NK-92 (cell line): ENCODE data around the gene MAGEA10.
"Not testable (repeated sequence)": the region's sequence is repeated elsewhere in the genome, so short reads cannot be mapped to it uniquely, and the experiment has no call there.

ENCODE experiments used
- DNase-seq: peaks from one replicate; lab custom pipeline; 2025; ENCODE audit not compliant: unreplicated experiment; lab: John Stamatoyannopoulos, UW

MAGEA10 gene

DNA sequence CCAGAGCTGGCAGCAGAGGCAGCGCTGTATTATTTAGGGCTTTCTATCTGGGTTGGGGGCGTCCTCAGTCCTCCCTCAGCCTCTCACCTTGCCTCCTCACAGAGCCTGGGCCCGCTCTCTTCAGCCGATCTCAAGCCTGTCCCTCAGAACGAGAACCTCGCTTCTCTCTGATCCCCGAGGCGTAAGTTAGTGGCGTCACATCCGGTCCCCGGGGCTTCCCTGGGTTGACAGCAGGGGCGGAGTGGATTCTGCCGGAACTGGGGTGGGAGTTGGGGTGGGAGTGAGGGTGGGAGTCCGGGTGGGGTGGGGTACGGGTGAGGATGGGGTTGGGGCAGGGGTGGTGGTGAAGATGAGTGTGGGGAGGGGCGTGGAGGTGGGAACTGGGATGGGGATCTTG, at the start of gene MAGEA10:
TSS of gene MAGEA10 (minus strand) at position 190 of the 397 bp plus-strand sequence. CDS start 2,957 bp downstream, outside the sequence.
- DNase-seq = no peak

DNA sequence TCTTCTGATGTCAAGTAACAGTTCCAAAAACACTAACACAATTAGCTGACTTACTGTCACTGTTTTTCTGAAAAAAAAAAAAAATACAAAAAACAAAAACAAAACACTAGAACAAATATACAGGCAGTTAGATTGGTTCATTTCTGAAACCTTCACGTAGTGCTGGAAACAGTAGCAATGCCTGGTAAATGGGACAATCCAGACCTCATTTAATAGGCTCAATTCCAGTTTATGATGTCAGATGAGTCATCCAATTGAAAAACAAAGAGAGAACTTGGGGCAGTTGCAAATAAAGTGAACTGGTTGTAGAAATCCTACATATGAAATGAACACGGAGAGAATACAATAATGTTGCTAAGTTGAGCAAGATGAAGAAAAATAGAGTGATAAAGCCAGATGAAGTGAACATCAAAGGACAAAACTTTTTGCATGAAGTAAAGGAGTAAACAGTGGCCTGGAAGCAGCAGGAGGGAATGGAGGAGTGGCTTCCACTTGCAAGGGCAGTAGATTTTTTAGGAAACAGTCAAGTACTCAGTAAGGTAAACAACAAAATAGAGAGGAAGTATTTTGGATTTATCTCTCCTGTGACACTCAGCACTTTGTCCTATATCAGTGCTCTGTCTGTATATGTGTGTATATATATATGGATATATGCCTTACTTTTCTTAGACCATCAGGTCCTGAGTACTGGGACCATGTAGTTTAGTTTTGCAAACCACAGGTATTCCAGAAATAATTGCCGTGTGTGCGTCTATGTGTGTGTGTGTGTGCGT, 39.3 kb upstream of the MAGEA10 start:
- DNase-seq = no peak

DNA sequence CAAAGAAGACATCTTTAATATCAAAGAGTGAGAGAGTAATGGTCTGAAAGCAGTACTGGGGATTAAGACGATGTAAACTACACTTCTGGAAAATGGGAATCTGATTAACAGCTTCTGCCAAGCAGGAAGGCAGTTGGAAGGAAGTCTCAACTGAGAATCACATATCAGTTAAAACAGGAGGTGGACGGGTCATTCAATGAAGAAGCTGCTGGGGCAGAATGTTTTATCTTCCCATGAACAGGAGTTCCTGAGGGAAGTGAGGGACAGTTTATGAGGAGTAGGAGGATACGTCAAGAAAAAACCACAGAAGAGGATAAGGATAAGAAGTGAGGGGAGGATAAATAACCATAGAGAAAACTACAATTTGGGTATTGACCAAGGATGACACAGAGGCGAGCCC, 38.7 kb upstream of the MAGEA10 start:
- no peak for DNase-seq

DNA sequence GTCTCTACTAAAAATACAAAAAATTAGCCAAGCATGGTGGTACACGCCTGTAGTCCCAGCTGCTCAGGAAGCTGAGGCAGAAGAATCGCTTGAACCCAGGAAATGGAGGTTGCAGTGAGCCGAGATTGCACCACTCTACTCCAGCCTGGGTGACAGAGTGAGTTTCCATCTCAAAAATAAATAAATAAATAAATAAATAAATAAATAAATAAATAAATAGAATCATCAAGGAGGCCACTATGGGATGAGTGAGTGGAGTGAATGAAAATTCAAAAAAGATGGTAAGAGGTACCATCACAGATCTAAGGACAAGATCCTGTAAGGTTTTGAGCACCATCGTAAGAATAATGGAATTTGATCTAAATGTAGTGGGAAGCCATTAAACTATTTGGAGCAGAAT, 37.5 kb upstream of the MAGEA10 start:
- not testable (repeated sequence) for DNase-seq

DNA sequence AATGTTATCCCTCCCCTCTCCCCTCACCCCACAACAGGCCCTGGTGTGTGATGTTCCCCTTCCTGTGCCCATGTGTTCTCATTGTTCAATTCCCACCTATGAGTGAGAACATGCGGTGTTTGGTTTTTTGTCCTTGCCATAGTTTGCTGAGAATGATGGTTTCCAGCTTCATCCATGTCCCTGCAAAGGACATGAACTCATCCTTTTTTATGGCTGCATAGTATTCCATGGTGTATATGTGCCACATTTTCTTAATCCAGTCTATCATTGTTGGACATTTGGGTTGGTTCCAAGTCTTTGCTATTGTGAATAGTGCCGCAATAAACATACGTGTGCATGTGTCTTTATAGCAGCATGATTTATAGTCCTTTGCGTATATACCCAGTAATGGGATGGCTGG, 35.5 kb upstream of the MAGEA10 start:
- DNase-seq = not testable (repeated sequence)

DNA sequence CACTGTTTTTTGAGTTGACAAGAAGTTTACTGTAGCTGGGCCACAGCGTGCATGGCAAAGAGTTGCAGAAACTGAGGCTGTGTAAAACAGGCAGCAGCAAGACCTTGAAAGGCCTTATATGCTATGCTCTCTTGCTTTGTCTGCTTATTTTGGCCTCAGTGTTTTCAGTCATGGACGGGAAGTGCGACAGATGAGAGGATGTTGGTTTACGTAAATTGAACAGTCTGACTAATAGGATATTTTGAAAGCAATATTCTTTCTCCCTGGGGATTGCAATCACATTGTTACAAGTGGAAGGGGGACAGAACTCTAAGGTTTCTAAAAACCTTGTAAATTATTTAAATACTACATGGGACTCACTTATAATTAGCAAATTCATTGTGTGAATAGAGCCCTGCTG, 32.2 kb upstream of the MAGEA10 start:
- DNase-seq = no peak

DNA sequence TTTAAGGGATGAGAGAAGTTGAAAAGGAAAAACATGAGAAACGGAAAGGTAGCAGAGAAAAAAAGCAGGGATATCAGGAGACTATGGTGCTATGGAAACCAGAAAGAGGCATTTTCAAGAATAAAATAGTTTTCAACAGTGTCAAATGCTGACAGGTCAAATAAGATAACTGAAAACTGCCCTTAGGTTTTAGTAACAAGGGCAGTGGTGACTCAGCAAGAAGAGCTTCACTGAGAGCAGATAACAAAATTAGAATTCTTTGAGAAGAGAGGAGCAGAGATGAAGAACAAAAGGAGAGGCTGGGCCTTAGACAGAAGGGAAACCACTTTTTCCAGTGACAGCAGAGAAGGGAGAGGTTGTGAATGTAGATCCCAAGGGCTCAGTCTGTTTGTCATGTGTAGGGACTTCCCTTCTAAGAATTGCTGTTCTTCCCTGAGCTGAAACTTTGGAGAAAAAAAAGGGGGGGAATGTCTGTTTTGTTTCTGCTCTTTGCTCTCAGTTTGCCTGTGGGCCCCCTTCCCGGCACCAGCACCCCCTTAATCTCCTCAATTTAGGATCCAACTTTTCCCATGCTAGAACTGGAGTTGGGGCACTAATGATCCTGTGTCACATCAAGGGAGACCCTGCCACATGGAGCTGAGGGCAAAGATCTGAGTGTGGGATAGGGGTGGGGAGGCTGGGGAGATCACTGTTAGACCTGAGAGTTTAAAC, 26.8 kb upstream of the MAGEA10 start:
- DNase-seq = no peak

DNA sequence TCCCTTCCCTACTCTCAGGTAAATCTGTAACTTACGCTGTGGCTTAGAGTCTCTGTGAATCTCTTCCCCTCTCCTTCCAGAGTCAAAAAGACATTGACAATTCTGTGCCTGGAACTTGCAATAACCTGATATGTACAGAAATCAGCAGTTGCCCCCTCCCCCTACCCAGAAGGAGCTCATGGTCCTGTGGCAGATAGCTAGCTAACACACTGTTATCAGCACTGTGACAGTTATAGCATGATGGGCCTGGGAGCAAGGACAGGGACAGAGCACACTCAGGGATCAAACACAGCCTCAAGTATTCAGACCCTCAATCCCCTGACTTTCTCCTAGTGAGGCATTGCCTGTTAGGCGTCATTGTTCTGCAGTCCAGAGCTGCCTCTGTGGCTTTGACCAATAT, 18.7 kb upstream of the MAGEA10 start:
- DNase-seq = no peak

DNA sequence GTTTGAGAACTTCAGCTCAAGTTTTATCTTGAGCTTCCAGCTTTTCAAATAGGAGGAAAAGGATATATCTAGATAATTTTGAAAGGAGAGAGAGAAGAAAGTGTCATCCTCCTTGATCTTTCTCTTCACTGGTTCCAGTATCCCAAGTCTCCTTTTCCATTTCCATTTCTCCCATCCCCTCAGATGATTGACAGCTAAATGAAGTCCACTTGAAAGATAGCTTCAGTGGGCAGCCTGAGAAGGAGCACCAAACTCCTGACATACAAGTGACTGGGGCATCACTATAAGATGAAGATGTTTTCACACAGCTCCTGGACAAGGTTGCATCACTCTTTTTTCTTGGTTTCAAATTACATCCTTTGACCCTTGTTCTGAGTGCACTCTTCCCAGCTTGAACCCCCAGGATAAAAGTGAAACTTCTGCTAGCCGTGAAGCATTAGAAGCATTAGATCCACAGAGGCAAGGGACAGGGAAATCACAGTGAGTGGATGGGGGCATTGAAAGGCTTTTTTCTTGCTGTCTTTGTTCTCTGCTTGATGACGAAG, 17.5 kb upstream of the MAGEA10 start:
- no peak for DNase-seq

DNA sequence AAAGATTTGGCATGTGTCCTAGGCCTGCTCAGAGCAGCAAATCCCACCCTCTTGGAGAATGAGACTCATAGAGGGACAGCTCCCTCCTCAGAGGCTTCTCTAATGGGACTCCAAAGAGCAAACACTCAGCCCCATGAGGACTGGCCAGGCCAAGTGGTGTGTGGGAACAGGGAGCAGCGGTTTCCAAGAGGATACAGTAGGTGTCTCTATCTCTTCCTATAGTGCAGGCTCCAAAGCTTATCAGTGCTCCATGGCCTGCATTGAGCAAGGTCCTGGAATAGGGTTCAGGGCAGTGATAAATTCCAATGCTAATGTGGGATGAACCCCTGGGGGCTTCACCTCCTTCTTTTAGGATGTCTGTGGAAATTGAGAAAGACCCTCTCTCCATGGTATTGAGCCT, 15.7 kb upstream of the MAGEA10 start:
- no peak for DNase-seq

DNA sequence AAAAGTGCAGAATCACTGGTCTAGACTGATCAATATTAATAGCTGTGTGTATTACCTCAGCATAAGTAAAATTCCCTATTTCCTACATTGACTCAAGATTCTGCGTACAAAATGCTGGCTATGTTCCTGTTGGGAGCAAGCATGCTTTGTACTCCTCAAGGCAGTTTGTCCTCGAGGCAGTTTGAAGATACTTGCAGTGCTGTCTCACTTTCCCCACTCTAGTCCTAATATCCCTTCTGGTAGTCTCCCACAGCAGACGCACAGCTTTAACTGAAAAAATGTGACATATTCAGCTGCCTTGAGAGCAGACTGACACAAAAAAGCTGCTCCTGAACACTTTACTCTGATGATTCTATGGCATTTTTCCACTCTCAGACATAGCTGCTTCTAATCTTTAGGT, 12.9 kb upstream of the MAGEA10 start:
- no peak for DNase-seq

DNA sequence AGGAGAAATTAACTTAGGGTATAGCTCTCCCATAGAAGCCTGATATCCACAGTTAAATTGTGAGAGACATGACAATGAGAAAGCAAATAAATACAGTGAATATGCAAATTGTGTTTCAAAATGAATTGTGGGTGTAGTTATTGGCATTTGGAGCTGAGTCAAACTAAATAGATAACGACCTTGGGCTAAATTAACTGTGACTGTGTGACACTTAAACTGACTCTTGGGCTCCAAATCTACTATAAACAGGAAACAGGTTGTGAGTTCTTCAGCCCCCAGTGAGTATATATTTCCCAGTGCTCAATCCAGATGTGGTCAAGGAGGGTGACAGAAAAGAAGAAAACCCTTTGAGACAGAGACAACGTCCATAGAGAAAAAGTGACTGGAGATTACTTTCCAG, 11.3 kb upstream of the MAGEA10 start:
- no peak for DNase-seq

DNA sequence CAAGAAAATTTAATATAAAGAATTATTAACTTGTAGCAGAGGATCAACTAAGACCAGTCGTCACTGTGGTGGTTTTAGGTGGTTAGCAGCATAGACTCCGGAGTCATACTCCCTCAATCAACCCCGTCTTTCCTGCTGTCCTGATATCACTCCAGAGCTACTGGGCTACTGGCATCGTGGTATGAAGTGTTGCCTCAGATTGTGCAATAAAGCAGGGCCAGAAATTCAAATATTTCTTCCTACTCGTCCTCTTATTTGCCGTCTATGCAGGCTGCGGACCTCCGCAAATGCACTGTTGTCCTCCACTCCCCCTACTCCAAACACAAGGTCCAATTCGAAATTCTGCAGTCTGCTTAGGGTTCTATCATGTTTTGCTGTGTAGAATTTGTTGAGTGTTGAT, 1.2 kb upstream of the MAGEA10 start:
- DNase-seq = no peak

DNA sequence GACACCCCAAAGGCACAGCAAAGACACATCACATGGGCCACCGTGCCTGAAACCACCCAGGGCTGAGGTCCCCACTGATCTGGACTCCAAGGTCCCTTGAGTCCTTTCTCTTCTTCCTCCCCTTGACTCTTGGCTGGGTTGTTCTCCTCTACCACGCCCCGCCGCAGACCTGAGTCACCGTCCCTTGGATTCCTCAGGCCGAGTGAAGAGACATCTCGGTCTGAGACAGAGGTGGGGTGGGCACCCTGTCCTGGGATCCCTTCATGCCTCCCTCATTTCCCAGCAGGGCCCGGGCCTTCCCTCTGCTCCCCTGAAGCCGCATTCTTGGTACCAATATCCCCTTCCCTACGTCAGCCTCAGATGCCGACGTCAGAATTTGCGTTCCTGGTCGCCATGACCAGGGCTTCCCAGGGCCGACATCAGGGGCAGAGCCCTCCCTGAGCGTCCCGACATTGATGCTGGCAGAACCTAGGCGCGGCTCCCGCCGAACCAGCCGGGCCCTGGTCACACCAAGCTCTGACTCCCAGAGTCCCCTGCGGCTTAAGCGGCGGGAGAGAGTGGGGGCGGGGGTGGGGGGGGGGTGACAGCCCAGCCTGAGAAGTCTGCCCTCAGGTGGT, 498 bp downstream of the MAGEA10 start:
- no peak for DNase-seq

DNA sequence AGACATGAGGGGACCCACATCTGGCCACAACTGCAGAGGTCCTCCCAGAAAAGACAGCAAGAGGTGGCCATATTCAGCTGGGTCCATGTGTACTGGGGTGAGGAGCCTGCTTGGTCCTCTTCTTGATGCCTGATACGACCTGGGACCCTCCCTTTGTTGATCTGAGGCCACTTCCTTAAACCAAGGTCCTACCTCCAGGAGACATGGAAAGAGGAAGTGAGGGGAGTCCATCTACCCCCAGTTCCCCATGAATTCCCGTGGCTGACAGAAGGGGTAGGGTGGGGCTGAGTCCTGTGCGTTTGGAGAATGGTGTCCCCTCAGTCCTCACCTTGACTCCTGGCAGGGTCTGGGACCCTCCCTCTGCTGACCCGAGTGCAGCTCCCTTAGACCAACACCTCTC, 2.1 kb downstream of the MAGEA10 start:
- no peak for DNase-seq

DNA sequence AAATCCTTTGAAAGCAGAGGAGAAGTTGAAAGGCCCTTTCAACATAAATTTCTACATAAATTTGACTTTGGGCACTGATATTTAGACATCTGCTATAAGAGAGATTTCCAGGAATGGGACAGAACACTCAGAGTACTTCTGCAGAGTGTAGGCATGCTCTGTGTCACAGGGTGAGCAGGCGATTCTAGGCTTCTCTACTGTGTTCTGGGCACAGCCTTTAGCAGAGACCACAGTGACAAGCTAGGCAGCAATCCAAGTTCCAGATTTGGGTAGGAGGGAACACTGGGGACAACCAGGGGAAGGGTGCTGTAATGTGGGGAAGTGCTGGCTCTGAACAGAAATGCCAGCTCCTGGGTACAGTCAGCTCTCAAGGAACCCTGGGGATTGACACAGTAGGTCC, 6.9 kb downstream of the MAGEA10 start:
- DNase-seq = no peak

DNA sequence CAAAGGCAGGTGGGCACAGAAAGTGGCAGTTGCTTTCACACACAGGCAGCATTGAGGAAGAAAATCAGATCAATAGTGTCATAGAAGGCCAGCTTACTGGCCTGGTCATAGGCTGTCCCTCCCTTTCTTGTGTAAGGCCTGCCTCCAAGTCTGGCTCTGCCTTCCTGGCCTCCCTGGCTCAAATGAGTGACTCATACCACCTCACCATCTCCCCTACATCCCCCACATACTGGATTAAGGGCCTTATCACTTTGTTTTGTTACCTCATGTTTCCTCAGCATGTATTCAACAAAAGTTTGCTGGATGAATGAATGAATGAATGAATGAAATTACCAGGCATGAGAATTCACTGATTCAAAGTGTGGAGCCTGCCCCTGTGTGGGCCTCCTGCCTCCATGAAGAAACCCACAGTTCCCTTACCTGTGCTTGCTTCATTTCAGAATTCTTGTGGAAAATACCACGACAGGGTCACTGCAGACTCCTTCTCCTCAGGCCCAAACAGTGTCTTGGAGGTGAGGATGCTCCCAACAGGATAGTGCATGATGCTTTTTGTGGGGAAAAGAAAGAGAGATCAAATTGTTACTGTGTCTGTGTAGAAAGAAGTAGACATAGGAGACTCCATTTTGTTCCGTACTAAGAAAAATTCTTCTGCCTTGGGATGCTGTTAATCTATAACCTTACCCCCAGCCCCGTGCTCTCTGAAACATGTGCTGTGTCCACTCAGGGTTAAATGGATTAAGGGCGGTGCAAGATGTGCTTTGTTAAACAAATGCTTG, 9.1 kb downstream of the MAGEA10 start:
- not testable (repeated sequence) for DNase-seq

DNA sequence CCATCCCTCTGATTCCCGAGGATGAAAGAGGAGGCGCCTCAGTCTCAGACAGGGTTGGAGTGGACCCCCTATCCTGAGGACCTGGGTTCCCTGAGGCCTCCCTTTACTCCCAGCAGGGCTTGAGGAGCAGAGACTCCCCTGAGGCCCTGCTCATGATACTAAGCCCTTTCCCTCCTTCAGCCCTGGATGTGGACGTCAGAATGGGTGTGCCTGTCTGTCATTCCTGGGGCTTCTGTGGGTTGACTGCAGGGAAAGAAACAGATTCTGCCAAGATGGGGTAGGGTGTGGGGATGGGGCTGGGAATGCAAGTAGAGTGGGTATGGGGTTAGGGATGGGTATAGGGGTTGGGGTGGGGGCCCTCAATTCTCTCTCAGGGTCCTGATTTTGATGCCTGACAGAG, 21.1 kb downstream of the MAGEA10 start:
- DNase-seq = no peak

DNA sequence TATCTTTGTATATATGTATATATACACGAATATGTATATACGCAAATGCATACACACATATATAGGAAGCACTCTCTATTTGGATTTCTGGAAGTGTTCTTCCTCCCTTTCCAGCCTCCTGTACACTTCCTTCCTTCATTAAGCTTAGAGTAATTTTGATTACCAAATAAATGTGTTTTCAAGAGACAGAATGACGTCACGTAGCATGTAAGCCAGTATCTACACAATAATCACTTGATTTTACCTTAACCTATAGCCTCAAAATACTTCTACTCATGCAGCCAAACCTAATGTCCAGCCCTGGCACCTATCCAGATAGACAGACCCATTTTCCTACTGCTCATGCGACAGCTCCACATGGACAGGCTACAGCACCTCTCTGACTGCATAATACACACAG, 29.9 kb downstream of the MAGEA10 start:
- DNase-seq = no peak

DNA sequence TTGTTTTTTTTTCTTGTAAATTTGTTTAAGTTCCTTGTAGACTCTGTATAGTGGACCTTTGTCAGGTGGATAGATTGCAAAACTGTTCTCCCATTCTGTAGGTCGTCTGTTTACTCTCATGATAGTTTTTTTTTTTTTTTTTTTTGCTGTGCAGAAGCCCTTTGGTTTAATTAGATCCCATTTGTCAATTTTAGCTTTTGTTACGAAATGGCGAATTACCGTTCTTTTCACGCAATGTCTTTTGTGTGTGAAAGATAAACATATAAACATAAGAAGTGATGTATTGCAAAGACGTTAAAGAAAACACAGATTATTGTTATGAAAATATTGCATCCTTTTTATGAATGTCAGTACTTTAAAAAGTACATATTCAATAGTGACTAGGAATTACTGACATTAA, 34.5 kb downstream of the MAGEA10 start:
- no peak for DNase-seq

DNA sequence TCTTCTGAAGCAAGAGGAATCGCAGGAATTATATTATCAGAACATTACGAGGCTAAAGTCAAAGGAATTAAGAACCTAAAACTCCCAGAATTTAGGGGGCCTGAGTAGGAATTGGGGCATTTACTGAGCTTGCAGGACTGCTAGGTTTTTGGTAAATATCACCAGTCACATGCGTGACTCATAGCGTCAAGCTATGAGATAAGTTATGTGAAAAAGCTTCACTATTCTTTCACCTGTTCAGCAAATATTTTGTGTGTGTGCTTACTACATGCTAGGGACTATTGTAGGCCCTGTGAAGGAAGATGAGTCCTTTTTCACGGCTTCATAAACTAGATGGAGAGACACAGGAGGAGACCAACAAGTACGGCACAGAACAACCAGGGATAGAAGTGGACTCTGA, 52.2 kb downstream of the MAGEA10 start:
- DNase-seq = no peak
